Liver (tissue), 3 donors: ENCODE data around the gene FGF14.

Experiments used
- CTCF ChIP-seq: fragments of 150-350 bp; IDR thresholded peaks from 2 replicates; pipeline ENCODE4 v1.5.1; 2017; ENCODE audit warnings: improper control_type of control experiment, low read depth, low read length; ENCODE audit not compliant: missing input control
- FOXA2 ChIP-seq: IDR thresholded peaks from 2 replicates; pipeline ENCODE4 v1.6.1; 2016; ENCODE audit warnings: antibody characterized with exemption
- NR2F2 ChIP-seq: IDR thresholded peaks from 2 replicates; pipeline ENCODE4 v1.6.1; 2016; ENCODE audit warnings: antibody characterized with exemption
- RAD21 ChIP-seq, 2 donors: IDR thresholded peaks; 2 replicates each; pipeline ENCODE4 v1.6.1; 2016; ENCODE audit warnings: antibody characterized with exemption in 2 of 2, mild to moderate bottlenecking in 2 of 2
- REST ChIP-seq: IDR thresholded peaks from 2 replicates; pipeline ENCODE4 v1.6.1; 2016; ENCODE audit warnings: antibody characterized with exemption, mild to moderate bottlenecking
- SP1 ChIP-seq: IDR thresholded peaks from 2 replicates; pipeline ENCODE4 v1.6.1; 2018; ENCODE audit warnings: antibody characterized with exemption, mild to moderate bottlenecking
- TAF1 ChIP-seq: conservative IDR thresholded peaks from 2 replicates; pipeline ENCODE4 v1.6.1; 2016; ENCODE audit warnings: antibody characterized with exemption, mild to moderate bottlenecking
- ZBTB33 ChIP-seq: IDR thresholded peaks from 2 replicates; pipeline ENCODE4 v1.6.1; 2016; ENCODE audit warnings: antibody characterized with exemption
- TF ChIP-seq, protein P1 (sequence below): IDR thresholded peaks from 2 replicates; pipeline ENCODE4 v1.6.1; 2016; ENCODE audit warnings: antibody characterized with exemption
- donor health status: healthy.
- donor health status: healthy.

GRCh38 chr13:101661839-101662238 lies 740.0 kb downstream of the FGF14 start:
- TF ChIP-seq CTCF (no peak), ZBTB33 (no peak), REST (no peak), TAF1 (no peak), FOXA2 (no peak), NR2F2 (no peak), SP1 (no peak), RAD21 (IDR thresholded peaks at IDR 0.05) (no peak)
- TF ChIP-seq, protein P1, sequence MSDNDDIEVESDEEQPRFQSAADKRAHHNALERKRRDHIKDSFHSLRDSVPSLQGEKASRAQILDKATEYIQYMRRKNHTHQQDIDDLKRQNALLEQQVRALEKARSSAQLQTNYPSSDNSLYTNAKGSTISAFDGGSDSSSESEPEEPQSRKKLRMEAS = no peak
